HG02973 (cell line): ENCODE measurements around the gene WNT16.

ENCODE experiments used
- ATAC-seq: cut with Tn5 transposase; IDR thresholded peaks from one replicate; pipeline ENCODE4 v1.9.1; 2021; ENCODE audit warnings: moderate library complexity; ENCODE audit not compliant: unreplicated experiment

Gene WNT16

DNA sequence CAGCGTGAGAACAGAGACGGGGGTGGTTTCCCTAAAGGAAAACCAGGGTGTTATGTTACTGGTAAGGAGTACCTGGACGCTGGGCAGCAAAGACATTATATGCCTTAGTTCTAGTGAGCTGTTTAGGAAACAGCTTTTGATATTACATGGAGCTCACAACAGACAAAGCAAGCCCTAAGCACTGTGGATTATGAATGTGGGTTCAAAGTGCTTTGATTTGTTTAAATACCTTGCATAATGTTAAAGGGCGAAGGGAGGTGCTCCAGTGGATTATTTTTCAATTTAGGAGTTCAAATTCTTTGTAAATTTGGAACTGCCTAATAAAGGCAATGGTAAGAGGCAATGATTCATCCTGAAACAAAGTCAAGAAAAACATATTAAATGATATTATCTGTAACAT, 13.8 kb downstream of the WNT16 start:
- no peak for ATAC-seq

DNA sequence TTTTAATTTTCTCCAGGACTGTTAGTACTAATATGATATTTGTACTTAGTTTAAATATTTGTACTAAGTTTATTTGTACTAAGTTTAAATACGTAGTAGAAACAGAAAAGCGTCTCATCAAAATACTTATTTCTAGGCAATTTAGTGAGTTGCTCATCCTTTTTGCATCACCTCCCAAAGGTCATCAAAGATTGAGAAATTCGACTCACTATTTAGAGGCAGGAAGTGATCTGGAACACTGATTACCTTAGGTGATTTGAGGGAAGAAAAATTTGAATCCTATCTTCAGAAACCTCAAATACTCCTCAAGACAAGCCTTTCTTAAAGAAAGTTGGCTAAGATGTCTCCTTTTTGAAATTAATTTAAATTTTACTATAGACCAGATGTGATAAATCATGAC, 14.5 kb downstream of the WNT16 start:
- no peak for ATAC-seq

DNA sequence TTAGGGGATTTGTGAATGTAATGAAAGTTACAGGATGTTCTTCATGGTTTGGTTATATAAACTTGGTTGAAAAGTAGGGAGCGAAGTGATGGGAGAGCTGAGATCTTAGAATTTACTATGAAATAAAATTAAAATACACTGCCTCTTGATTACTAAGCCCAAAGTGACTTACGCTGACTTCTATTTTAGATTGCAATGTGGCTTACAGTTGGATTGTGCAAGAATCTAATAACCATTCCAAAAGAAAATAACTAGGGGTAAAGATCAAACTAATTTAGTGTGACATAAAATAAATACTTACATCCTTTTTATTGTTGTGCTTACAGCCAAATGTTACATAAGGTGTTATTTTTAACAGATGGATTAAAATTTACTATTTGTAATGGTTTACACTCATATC, 15.3 kb downstream of the WNT16 start:
- no peak for ATAC-seq

DNA sequence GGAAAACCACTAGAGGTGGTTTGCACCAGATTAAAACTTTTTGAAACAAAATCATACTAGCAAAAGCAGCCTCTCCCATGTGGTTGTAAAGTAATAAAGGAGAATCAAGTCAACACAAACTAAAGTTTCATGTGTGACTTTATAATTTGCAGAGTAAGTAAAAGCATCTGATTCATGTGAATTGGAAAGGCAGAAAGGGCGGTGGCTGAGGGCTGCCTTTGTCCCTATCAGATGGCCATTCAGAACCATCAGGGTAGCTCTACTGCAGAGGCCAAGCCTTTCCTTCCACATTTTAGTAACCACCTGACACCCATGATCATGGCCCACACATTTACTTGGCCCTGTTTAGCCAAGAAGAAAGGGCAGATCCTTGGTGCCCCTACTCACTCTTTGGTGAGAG, 15.7 kb downstream of the WNT16 start:
- ATAC-seq, result no peak

DNA sequence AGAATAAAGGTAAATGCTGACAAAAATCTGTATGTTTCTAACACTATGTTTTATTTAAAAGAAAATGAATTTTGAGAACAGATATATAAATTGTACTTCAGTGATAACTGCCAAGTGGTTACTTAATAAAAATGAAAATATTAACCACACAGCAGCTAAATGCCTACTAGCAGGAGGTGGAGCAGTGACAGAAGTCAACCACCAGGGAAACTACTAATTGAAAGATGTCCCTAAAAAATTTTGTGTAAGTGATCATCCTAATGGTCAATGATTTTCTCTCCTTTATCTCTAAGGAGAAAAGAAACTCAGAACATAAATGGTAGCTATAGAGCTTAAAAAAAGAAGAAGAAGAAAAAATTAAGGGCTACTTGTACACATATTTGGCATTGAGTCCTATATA, 22.9 kb downstream of the WNT16 start:
- ATAC-seq, result no peak

DNA sequence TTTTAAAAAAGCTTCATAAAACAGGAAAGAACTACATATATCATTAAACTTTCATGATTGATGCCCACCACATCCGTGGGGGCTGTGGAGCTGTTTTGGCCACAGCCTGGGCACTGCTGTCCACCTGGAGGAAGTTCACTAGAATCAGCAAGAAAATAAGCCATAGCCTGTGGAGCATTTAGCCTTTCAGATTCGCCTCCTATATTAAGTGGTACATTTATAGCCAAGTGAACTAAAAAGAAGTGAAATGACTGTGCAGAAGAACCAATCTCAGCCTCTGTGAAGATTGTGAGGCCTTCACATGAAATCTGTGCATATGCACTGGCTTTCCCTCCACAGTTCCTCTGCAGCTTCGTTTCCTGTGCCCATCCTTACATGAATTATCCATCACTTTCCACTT, 23.5 kb downstream of the WNT16 start:
- no peak for ATAC-seq

DNA sequence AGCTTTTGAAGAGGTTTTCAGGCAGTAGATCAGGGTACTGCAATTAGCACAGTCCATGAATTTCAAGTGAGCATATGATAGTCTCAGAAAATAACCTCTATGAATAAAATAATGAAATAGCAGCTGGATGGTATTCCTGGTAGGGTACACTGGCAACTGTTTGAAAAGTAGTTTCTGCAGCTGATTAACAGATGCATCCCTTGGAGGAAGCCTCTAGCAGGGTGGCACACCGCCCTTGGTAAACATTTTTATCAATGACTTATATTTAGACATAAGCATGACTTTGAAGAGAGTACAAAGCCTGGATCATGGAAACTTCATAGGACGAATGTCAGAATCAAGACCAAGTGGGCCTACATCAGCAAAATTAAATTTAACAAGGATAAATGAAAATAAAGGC, 26.8 kb downstream of the WNT16 start:
- no peak for ATAC-seq

DNA sequence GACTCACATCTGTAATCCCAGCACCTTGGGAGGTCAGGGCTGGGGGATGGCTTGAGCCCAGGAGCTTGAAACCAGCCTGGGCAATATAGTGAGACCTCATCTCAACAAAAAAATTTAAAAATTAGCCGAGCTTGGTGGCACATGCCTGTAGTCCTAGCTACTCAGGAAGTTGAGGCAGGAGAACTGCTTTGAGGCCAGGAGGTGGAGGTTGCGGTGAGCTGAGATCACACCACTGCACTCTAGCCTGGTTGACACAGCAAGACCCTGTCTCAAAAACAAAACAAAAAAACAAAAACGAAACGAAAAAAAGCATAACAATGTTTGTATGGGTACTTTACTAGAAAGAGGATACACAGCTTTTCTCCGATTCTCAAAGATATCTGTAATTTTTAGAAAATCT, 31.8 kb downstream of the WNT16 start:
- no peak for ATAC-seq

DNA sequence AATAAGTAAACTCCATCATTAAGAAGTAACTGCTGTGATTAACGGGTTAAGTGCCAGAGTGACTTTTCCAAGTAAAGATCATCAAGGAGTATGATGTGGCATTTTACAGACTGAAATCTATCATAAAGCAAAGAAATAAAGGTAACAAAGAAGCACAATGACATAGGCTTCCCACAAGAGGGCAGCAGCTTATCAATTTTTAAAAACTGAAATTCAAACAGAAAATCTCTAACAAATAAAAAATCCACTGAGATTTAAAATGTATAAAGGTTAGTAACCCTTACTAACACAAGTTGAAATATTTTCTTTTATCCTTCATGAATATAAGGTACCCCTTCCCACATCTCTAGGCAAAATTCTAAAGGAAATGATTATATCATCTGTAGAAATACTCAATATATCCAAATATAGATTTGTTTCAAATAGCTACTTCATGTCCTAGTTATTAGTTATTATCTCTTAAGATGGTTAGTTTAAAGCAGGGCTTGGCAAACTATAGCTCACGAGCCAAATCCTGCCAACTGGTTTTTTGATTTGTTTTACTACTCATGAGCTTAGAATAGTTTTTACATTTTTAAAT, 38.1 kb downstream of the WNT16 start:
- no peak for ATAC-seq

DNA sequence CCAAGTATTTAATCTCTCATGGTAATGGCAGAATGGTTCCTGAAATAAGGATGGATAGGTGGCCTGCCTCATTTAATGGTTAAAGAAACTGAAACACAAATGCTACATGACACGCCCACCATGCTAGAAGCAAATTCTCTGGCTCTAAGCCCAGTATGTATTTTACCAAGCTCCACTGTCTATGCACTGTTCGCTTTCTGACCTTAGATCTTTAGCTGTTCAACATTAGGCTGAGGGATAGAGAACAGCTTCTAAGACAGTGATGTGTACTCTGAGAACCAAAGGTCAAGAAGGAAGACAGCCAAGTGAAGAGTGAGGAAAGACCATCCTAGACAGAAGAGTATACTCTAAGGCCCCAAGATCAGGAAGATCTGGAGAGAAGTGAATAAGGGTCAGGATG, 40.7 kb downstream of the WNT16 start:
- peak; percentile 60 for ATAC-seq

DNA sequence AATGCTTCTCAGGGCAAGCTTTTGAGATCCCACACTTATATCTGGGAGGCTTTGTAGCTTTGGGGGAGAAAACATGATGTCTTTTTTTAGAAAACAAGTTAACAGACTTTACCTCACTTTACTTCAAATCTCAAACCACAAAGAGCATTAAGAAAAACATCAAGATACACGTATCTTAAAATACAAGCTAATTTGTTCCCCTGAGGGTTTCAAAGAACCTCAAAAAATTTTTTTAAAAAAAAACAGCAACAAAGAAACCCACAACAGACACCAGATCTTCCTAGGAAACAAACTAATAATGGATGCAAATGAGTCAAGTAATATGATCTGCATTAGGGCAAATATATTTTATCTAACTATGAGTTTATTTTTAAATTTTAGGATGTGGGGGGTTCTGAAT, 42.6 kb downstream of the WNT16 start:
- no peak for ATAC-seq

DNA sequence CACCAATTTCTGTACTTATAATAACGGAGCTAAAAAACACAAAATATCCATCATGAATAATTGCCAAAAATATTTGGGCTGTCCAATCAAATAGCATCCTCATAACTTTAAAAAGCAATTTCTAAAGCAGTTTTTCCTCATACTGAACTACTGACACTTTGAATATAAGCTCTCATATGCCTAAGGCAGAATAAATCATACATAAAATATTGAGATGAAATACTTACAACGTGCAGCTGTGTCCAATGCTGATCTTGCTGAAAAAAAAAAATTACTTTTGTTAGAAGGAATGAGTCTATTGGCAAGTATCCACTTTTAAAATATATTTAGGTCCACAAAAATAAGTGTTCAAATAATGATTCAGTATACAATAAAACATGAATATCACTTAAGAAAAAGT, 43.1 kb downstream of the WNT16 start:
- ATAC-seq, result no peak

DNA sequence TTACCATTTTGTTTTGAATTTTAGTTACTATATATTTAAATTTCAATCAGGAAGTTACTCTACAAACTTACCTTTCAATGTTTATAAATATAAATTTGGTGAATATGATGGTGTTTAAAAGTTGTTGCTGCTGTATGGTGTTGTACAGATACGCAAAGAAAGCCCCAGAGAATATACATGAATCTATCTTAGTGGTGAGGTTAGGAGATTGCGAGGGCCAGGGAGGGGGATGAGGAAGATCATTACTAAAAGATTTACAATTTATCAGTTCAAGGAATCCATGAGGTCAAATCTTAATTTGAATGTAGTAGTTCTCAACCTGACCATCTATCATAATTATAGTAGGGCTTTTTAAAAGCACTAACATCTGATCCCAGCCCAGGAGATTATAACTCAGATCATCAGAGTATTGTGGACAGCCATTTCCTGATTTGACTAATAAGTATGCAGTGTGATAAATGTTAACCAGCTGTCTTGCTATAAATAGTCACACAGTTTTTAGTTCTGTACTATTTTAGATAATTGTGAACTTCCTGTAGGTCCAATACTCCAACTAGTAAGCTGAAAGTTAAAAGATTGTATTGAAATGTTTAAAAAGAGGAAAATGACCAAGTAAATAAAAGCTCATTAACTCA, 43.7 kb downstream of the WNT16 start:
- ATAC-seq, result peak; percentile 85

DNA sequence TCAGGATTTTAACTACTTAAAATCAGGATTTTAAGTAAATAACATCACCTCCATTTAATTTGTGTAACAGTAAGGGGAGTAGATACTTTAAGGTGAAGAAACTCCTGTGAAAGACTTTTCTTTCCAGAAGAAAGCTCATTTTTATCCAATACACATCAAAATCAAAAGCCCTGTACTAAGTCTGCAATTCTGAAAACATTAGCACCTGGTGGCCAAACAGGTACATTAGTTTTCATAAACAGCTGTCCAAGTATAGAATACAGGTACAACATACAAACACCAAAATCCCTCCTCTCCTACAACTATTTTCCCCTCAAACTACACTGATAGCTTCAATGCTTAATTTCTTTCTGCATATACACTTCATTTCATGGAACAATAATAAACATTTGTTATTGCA, 44.4 kb downstream of the WNT16 start:
- no peak for ATAC-seq

DNA sequence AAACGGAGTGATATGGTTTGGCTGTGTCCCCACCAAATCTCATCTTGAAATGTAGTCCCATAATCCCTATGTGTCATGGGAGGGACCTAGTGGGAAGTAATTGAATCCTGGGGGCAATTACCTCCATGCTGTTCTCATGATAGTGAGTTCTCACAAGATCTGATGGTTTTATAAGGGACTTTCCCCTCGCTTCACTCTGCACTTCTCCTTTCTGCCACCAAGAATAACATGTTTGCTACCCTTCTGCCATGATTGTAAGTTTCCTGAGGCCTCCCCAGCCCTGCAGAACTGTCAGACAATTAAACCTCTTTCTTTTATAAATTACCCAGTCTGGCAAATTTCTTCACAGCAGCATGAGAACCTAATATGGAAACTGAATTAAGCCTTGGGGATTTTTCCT, 48.2 kb downstream of the WNT16 start:
- ATAC-seq, result no peak

DNA sequence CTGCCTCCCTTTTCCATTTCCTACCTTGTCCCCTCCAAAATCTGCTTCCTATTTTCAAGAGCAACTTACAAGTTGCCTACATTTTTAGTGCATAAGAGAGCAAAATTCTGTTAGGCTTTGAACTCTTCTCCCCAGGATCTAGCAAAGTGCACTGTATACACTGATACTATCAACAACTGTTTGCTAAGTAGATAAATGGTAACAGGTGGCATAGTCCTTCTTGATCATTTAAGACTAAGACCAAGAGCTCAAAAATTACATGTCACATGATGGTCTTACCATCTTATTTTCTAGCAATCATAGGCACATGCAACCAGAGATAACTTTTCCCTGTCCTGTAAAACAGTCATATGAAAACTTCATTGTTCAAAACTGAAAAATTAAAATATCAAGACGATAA, 51.1 kb downstream of the WNT16 start:
- ATAC-seq, result no peak

DNA sequence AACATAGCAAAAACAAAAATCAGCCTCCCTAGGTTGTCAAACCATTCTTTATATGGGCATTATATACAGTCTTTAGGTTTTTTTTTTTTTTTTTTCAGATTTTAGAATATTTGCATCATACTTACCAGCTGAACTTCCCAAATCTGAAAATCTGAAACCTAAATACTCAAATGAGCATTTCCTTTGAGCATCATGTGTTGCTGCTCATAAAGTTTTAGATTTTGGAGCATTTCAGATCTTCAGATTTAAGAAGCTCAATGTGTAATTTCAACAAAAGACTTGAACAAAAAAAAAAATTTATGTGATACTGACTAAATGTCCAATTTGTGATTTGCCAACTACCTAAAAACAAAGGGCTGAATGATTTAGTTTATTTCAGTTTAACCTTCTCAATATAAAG, 53.7 kb downstream of the WNT16 start:
- ATAC-seq, result no peak

DNA sequence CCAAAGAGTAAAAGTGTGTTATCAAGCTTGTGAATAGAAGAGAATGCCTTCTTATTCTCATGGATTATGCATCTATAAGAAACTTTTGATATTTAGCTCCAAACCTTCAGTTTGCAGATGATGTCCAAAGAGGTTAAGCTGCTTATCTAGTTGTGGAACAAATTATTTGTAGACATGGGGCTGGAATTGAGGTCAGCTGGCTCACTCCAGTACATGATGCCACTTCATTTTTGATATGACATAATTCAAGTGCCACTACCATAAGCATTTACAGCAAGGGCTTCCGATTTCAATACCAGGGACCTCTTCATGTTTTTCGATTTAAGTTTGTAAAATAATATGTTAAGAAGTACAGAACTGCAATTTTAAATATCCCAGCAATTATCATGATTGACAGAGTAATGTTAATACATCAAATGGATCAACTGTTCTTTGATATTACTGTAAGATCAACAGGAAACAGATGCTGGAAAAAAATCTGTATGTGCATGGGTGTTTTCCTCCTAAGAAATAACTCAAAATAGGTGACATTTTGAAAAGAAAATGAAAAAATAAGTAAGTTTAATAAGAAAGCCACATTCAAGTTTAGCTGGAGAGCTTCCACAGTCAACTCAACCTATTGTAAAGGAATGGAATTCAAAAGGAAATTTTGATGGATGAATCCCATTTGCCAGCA, 54.6 kb downstream of the WNT16 start:
- ATAC-seq, result no peak

DNA sequence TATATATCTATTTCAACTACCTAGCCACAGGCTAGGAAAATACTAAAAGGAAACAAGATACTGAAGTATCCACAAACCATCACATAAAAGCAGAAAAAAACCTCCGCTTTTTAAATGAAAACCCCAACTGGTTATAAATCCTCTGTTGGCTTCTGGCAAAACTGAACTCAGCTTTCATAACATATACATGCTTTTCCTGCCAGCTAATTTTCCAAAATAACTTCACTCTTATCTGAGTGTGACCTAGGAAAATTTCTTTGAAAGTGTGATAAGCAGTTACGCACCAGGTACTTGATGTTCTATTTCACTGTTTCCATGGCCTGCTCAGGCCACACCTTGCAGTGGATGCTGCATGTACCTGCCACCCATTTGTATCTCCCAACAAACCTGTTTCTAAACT, 55.5 kb downstream of the WNT16 start:
- ATAC-seq, result no peak

DNA sequence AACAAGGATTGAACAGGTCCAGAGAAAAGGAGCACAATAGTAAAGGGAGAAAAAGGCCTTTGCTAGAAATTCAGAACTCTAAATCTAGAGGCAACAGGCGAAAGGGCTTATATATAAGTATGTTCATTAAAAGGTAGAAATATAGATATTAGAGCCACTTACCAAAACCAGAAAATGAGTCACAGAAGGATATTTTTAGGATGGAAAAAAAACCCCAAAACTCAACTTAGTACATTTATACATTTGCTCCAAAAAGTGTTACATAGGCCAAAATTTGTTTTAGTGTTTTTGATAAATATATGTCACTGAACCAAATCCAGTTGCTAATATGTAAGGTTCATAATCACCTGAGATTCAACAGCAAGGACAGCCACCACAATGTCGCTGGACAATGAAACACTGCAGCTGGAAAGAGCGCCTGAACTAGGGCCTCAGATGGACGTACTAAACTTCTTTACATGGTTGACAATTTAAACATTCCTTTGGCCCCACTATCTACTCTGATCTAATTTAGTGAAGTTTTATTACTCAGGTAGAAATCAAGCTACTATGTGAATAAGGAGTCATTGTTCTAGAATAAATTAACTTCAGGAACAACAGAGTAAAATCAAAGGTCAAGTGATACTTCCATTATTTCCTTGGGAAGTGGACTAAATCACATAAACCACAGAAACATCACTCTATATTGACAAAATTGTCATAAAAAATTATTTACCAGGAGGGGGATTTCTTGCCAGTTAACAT, 56.4 kb downstream of the WNT16 start:
- no peak for ATAC-seq

DNA sequence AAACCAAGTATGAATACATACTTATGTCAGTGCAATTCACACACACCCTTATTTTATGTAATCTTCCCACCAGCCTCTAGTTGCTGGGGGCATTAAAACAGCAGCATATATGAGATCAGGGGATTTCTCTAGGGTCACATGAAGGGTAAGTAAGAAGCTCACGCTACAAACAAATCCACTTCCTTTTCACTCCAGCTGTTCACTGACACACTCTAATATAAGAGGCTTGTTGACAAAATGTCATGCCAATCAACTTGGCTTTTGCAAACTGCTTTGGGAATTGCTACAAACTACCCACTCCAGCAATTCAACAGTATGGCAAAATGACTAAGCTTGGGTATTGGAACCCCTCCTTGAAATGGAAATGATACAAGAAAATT, 57.0 kb downstream of the WNT16 start:
- peak; percentile 94 for ATAC-seq

DNA sequence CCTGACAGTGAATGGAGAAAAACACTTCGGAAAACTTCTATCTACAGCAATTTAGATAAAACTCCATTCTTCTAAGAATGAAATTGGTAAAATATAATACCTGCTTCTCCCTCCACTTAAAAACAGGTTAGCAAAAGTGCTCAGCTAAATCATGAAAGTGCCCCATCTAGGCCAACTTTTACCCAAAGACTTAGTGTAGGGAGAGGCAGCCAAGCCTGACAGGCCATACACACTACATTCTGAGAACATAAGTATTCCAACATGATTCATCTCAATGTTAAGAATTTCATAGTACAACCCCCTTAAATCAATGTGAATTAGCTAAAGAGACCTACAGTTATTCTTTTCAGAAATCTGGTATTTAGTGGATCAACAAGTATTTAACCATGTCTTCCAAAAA, 60.1 kb downstream of the WNT16 start:
- no peak for ATAC-seq
